CD4-positive, alpha-beta T cell treated with Interleukin-15 for 4 hours (primary cell): ENCODE results near the gene LENG8.
"Not testable (repeated sequence)": the region's sequence is repeated elsewhere in the genome, so short reads cannot be mapped to it uniquely, and the experiment has no call there.

Experiments
- DNase-seq: peaks from one replicate; pipeline ENCODE4 v3.0.0-alpha.2; 2020; ENCODE audit warnings: low spot score

Gene LENG8

DNA sequence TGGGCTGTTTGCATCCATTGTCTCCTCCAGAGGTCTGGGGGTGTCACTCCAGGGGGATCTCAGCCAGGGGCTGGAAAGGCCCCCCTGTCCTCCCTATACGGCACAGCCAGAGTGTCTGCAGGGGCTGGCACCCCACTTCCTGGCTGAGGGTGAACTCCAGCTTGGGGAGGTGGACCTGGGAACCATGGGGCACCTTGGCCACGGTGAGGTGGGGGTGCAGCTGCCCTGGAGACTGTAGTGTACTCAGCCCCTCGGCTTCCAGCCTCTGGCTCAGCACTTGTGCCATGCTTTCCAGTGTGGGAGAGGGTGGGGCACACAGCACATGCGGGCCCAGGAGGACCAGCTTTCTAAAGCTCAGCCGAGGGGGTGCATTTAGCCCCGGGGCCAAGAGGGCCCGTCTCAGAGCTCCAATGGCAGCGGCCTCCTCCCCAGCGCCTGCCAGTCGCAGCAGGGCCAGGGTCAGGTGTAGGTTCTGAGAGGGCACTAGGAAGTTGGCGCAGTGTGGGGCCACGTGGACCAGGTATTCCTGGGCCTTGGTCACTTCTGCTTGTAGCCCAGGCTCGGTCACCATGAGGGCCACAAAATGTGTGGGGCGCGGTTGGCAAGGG lies 13.2 kb downstream of the LENG8 start:
- DNase-seq: no peak

DNA sequence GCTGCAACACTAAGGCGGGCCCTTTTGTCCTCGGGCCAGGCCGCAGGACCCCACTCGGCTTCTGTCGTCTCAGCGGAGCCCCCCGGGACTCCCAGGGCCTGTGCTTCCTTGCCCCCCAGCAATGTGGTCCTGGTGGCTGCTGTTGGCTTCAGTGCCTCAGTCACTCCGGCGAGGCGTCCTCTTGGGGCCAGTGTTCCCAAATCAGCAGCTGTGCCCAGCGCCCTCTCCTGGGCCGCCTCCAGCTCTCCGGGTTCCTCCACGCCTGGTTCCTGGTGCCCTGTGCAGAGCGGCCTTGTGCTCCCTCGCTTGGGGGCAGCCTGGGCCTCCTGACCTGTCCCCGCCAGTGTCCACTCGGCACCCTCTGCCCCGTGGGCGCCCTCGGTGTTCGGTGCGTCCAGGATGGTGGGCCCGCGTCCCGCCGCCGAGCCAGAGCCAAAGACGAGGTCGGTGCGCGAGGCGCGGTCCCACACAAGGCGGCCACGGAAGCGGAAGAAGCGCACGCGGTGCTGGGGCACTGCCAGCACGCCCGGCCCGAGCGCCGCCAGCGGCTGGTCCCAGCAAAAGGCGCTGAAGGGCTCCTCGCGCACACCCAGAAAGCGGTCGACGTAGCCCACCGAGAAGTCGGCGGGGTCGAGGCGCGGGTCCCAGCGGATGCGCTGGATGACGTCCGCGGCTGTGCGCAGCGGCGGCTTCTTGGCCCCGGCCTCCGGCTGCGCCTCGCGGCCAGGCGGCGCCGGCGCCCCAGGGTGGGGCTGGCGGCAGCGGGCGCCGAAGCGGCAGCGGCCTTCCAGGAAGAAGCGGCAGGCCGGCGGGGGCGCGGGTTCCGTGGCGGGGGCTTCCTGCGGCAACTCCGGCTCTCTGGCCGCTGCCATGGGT lies 13.9 kb downstream of the LENG8 start:
- peak; percentile 62 for DNase-seq

DNA sequence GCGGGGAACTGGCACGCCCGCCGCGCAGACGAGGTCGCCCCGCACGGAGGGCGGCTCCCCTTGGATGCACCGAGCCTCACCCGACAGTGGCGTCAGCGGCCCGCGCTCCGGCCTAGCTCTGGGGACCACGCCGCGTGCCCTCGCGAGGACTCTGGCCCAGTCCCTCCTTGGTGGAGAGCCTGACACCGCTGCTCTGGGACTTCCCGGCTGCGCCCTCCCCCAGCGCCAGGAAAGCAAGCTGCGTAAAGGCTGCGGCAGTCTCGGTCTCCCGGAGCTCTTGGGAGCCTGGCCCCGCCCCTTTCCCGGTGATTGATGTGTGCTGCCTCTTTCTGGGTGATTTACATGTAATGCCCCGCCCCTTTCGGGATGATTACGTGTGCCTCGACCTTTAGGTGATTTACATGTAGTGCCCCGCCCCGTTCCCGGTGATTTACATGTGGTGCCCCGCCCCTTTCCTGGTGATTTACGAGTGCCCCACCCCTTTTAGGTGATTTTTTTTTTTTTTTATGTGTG lies 14.6 kb downstream of the LENG8 start, which contains the start of gene LENG9:
Gene LENG9 (minus strand): TSS at position 248 of the 513 bp plus-strand sequence. CDS start 252 bp downstream, outside the sequence.
- DNase-seq: peak; percentile 94

DNA sequence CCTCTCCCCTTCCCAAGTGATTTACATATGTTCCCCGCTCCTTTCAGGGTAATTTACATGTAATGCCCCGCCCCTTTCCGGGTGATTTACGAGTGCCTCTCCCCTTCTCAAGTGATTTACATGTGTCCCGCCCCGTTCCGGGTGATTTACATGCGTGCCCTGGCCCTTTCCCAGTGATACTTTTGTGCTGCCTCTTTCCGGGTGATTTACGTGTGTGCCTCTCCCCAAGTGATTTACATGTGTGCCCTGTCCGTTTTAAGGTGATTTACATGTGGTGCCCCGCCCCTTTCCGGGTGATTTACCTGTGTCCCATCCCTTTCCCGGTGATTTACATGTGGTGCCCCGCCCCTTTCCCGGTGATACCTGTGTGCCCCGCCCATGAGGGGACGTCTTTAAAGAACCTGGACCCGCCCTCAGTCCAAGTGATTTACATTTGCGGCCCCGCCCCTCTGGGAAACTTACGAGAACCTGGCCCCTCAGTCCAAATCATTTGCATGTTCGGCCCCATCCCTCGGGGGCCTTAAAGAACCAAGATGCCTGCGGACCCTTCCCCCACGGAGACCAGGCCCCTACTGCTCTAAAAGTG lies 15.1 kb downstream of the LENG8 start:
- DNase-seq: peak; percentile 85

DNA sequence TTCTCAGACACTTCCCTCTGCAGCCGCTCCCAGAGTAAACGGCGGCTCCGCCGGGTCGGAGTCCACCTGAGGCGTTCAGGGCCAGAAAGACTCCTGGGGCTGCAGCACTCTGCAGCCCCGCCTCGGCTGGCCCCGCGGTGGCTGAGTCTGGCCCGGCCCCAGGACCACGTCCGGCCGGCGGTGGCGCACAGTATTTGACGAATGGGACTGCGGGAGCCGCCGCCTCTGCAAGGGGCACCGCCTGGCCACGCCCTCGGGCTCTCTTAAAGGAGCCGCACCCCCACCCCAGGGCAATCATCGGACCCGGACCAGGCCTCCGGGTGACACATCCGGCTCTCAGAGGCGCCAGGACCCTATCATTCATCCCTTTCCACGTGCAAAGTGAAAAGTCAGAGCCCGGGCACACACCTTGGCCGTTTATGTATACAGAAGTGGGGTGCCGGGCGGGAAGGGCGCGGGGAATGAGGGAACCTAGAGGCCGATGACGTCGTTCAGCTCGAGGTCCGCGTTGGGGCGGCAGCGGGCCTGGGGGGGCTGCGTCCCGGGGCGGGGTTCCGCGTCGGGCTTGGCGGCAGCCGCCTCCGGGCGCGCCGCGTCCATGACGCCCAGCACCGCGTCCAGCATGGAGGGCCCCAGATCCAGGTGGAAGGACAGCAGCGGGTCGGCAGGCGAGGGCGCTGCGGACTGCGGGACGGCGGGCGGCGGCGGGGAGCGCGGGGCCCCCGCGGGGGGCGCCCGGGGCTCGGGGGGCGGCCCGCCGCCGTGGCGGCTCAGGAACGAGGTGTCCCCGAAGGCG lies 15.8 kb downstream of the LENG8 start:
- peak; percentile 70 for DNase-seq

DNA sequence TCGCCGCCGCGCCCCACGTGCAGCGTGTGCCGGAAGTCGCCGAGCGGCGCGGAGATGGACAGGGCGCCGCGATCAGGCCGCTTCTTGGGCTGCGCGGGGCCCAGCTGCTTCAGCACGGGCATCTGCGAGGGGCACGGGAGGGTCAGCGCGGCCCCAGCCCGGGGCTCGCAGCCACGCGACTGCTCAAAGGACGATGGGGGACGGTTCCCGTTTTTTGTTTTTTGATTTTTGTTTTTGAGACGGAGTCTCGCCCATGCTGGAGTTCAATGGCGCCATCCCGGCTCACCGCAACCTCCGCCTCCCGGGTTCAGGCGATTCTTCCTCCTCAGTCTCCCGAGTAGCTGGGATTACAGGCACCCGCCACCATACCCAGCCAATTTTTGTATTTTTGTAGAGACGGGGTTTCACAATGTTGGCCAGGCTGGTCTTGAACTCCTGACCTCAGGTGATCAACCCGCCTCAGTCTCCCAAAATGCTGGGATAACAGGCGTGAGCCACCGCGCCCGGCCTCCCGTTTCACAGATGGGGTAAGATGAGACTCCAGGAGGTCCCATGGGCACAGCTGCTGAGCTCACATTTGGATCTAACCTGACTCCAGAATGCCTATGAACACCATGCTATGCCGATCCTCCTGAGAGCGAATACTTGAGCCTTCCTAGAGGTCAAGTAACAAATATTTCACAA lies 16.6 kb downstream of the LENG8 start:
- no peak for DNase-seq

DNA sequence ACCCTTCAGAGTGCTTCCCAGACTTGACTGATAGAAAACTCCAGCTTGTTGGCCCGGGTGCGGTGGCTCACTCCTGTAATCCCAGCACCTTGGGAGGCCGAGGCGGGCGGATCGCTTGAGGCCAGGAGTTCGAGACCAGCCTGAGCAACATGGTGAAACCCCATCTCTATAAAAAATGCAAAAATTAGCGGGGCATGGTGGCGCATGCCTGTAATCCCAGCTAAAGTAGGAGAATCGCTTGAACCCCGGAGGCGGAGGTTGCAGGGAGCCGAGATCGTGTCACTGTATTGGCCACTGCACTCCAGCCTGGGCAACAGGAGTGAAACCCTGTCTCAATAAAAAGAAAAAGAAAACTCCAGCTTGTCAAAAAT lies 17.1 kb downstream of the LENG8 start:
- DNase-seq: not testable (repeated sequence)

DNA sequence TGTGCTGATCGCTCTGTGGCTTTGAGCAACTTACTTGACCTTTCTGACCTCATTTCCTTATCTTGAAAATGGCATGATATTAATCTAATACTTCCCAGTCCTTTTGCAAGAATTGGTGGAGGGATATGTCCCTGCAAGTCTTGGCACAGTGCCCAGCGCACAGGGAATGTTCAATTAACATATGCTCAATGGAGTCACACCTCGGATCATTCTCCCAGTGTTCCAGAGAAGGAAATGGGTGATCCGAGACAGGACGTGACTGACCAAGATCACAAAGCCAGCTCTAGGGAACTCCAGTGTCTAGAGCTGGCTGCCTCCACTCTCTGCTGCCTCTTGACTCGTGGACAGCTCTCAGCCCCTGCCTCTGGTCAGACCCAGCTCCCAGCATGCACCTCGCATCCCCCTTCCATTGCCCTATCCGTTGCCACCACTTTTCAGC lies 20.5 kb downstream of the LENG8 start:
- no peak for DNase-seq

DNA sequence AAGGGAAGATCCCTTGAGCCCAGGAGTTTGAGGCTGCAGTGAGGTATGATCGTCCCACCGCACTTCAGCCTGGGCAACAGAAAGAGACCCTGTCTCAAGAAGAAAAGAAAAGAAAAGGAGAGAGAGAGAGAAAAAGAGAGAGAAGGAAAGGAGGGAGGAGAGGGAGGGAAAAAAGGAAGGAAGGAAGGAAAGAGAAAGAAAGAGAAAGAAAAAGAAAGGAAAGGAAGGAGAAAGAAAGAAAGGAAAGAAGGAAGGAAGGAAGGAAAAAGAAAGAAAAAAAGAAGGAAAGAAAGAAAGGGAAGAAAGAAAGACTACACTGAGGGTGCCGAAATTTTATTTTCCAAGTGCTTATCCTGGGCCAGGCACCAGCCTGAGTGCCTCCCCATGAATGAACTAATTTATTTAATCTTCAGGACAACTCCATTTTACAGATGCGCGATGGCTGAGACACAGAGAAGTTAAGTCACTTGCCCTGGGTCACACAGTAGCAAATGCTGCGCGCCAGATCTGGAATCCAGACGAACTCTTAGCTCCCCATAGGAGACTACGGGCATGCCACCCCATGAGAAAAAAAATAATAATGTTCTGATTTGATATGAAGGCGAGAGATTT lies 21.4 kb downstream of the LENG8 start:
- DNase-seq: no peak

DNA sequence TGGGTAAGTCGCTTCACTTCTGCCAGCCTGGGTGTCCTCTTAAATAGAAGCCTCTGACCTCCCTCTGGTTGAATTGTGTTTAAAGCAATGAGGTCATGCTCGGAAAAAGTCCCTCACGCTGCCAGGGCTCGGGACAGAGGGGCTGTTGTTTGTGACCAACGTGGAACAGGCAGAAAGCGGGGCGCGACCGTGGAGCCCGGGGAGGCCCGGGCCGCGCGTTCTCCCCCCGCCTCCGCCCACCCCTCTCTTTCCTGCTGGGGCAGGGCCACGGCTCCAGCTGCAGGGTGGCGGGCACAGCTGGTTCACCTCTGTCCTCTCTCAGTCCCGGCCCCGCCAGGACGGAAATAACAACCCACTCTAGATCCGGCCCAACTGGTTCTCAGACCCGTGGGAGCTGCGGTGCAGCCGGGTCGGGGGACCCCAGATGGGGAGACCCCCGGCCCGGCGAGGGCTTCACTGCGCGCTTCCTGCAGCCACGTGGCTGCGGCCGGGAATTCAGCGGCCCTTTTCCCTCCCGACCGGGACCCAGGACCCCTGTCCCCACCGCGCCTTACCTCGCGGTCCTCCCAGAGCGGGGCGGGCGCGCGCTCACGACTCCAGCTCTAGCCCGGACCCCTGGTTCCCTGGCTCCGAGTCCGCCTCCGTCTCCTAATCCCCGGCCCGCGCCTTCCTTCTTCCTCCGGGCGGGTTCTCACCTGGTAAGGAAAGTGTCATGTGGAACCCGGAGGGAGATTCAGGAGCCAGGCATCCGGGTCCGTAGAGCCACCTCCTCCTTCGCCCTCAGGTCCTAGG lies 22.2 kb downstream of the LENG8 start:
- no peak for DNase-seq

DNA sequence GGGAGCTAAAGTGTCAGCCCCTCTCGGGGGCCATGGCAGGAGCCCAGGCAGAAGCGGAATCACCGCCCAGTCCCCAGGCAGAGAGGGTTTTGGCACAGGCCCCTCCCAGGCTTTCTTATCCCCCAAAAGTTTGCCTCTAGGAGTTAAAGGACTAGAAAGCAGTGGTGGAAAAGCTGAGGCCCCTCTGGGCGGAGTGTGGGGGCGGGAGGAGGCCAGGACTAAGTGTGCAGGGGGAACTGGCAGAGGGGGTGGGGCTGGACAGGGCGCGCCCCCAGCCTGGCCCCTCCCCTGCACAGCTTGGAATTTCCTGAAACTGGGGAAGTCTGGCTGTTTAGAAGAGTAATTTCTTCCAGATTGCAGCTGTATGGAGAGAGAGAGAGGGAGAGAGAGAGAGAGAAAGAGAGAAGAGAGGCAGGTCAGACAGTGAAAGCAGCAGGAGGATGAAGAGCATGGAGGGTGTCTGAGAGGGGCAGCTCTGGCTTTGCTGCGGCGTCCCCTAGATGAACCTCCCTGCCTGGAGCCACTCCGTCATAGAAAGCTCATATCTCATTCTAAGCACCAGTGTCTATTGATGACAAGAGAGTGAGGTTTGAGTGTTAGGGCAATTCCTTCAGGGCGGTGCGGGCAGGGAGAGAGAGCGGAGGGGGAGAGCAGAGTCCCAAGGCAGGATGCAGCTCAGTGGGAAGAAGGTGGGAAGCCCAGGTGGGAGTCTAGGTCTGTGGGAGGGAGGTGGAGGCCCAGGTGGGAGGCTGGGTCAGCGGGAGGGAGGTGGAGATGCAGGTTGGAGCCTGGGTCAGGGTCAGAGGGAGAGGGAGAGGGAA lies 24.3 kb downstream of the LENG8 start, which contains the start of gene CDC42EP5:
Gene CDC42EP5 (minus strand): TSS at position 226 of the 821 bp plus-strand sequence. CDS start 7,749 bp downstream, outside the sequence.
- DNase-seq: no peak

DNA sequence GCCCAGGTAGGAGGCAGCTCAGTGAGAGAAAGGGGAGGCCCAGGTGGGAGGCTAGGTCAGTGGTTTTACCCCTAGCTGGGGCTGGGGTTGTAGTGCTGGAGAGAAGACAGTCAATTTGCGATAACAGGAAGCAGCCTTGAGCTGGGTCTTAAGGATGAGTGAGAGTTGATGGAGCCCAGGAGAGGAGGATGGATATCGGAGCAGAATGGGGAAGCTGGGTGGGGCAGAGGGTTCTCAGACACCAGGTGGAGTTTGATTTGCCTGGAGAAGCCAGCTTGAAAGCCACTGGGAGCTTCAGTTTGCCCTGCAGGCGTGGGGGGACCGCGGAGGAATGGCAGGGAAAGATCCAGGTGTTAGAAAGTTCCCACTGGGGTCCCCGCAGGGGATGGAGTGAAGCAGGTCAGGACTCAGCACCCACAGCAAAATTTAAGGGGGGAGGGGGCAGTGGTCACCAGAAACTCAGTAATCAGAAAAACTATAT lies 24.9 kb downstream of the LENG8 start:
- DNase-seq: no peak

DNA sequence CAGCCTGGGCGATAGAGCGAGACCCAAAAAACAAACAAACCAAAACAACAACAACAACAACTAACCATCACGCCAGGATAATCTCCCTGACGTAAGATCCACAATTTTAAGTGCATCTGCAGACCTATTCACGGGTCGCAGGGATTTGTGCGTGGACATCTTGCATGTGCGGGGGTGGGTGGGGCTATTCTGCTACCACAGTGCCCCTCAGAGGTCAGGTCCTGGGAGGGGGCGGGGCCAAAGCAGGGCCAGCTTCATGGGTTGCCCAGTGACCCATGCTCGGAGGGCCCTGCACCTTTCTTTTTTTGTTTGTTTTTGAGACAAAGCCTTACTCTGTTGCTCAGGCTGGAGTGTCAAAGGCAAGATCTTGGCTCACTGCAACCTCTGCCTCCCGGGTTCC lies 26.7 kb downstream of the LENG8 start:
- no peak for DNase-seq

DNA sequence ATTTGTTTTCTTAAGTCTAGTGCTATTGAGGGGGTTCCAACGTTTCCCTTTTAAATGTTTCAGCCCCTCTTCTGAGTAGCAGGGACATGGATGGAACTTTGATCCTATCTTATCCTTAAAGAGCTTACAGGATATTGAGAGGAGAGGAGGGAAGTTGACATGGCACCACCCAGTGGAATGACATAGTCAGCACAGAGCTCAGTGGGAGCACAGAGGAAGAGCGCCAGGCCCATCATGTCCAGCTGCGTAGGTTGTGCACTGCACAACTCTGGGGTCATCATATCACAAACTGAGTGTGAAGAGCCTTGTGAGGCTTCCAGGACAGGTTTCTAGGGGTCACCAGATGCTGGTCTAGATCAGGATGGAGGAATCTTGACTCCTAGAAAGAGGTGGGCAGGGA lies 28.7 kb downstream of the LENG8 start:
- DNase-seq: no peak

DNA sequence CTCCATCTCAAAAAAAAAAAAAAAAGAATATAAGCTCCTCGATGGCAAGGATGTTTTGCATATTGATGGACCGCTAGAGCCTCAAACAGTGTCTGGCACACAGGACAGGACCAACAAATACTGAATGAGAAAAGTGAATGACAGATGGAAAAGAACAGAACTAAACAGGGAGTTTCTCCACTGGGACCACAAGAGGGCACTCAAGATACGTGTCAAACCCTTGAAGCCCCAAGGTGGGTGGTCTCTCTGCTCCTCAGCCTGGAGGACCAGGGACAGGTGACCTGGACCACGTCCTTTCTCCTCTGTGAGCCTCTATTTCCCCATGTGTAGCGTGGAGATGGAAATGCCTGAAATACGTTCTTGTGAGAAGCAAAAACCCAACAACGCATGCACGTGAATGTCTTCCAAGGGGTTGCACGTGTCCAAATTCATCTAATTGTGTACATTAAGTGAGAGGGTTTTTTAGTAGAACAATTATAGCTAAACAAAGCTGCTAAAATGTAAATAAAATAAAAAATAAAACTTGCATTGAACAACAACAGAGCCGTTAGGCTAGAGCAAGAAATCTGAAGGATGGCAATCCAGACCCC lies 29.8 kb downstream of the LENG8 start:
- peak; percentile 27 for DNase-seq

DNA sequence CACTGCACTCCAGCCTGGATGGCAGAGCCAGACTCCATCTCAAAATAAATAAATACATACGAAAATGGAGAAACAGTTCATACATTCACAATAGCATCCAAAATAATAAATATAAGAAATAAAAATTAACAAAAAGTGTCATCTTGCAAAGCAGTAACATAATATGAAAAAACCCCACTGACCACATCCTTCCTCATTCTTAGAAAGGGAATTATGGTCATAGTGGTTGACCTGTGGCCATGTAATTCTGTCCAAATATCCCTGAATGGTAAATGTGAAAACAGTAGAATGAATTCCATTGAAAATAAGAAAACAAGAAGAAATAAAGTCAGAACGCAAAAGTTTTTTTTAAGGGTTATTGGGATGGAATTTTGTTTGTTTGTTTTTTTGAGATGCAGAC lies 31.1 kb downstream of the LENG8 start:
- no peak for DNase-seq

DNA sequence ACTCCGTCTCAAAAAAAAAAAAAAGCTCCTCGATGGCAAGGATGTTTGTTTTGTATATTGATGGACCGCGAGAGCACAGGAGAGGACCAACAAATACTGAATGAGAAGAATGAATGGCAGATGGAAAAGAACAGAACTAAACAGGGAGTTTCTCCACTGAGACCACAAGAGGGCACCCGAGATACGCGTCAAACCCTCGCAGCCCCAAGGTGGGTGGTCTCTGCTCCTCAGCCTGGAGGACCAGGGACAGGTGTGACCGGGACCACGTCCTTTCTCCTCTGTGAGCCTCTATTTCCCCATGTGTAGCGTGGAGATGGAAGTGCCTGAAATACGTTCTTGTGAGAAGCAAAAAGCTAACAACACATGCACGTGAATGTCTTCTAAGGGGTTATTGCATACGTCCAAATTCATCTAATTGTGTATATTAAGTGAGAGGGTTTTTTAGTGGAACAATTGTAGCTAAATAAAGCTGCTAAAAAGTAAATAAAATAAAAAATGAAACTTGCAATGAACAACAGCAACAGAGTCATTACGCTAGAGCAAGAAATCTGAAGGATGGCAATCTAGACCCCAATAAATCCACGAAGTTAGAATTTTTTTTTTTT lies 32.4 kb downstream of the LENG8 start:
- DNase-seq: peak; percentile 37

DNA sequence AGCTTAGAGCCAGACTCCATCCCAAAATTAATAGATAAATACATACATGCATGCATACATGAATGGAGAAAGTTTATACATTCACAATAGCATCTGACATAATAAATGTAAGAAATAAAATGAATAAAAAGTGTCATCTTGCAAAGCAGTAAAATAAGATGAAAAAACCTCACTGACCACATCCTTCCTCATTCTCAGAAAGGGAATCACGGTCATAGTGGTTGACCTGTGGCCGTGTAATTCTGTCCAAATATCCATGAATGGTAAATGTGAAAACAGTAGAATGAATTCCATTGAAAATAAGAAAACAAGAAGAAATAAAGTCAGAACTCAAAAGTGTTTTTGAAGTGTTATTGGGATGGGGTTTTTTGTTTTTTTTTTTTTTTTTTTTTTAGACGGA lies 33.9 kb downstream of the LENG8 start:
- DNase-seq: no peak
